HG02678 (cell line): Measurements from ENCODE around the gene ATP1A1.

ENCODE experiments used
- ATAC-seq: cut with Tn5 transposase; IDR thresholded peaks from one replicate; pipeline ENCODE4 v1.9.1; 2021; ENCODE audit warnings: mild to moderate bottlenecking, moderate library complexity; ENCODE audit not compliant: unreplicated experiment

Gene ATP1A1

GRCh38 chr1:116434849-116435248 is 61.8 kb downstream of the ATP1A1 start:
- ATAC-seq = no peak

- ATAC-seq = no peak
Measured at GRCh38 chr1:116435806-116436610, 63.0 kb downstream of the ATP1A1 start.

DNA sequence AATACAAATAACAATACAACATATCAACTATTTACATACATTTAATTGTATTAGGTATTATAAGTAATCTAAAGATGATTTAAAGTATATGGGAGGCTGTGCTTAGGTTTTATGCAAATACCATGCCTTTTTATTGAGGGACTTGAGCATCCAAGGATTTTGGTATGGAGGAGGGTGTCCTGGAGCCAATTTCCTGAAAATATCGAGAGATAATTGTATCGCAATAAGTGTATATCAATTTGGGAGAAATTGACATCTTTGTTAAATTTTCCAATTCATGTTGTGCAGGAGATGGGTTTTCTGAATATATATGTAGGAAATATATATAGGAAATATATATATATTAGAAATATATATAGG is 63.5 kb downstream of the ATP1A1 start:
- ATAC-seq = no peak

GRCh38 chr1:116439701-116440100 is 66.7 kb downstream of the ATP1A1 start:
- no peak for ATAC-seq

DNA sequence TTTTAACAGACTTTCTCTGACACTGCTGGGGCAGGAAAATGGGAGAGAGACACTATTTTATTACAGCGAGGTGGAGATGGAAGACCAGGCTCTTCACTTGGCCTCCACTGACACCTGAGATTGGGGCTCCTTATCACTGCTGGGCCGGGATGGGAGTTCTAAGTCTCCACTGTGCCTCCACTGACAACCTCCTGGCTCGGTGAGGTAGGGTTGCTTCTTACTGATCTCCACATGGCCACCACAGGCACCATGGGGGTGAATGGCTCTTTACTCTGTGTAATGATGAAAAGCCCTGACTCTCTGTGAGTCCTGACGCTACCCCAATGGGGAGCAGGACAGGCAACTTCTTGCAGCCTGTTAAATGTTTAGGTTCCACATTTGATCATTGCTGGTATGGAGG is 67.7 kb downstream of the ATP1A1 start:
- ATAC-seq = no peak

DNA sequence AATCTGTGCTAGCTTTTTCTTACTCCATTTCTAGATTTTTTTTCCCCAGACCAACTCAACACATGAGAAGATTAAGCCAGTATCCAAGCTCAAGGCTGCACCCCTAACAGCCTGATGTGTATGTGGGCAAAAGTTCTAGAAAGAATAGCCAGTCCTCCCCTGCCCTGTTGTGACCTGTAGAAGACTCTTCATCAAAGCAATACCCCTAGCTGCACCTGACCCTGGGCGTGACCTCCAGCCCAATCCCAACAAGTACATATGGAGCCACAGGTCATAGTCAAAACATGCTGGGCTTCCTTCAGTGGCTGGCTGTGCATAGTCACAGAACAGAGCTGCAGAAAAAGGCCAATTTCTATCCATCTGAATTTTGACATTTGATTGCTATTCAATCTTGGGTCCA is 72.5 kb downstream of the ATP1A1 start:
- no peak for ATAC-seq

DNA sequence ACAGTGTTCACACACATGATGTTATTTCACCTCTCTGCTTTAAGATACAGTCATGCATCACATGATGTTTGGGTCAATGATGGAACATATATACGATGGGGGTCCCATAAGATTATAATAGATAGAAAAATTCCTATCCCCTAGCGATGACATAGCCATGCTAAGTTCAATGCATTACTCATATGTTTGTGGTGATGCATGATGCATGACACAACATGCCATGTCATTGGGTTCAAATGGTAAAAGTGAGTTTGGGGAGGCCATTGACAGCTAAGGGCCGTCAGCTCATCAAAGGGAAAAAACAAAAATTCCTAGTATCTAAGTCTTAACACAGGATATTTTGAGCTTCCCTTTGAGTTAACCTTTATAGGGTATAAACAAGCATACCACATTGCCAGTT is 73.6 kb downstream of the ATP1A1 start:
- ATAC-seq = no peak

GRCh38 chr1:116448785-116449385 is 75.8 kb downstream of the ATP1A1 start:
- no peak for ATAC-seq

GRCh38 chr1:116449578-116449977 is 76.5 kb downstream of the ATP1A1 start:
- ATAC-seq = no peak

- no peak for ATAC-seq
Measured at GRCh38 chr1:116451702-116452101, 78.7 kb downstream of the ATP1A1 start.

- no peak for ATAC-seq
Measured at GRCh38 chr1:116453481-116453880, 80.4 kb downstream of the ATP1A1 start.

GRCh38 chr1:116453906-116454305 is 80.9 kb downstream of the ATP1A1 start:
- ATAC-seq = no peak
